ENCODE results near the gene CPPED1.

GRCh38 chr16:12613131-12613991 lies 190.3 kb downstream of the CPPED1 start:
- TF ChIP-seq CTCF (IDR thresholded peaks at IDR 0.05 in 2 of 3, conservative IDR thresholded peaks at IDR 0.05 in 1 of 3; ENCODE audit: borderline replicate concordance in 1 of 3, insufficient read depth in 1 of 3, low read depth in 2 of 3, low read length in 2 of 3) = no peak
- peak; percentile 55; the same call in 1 of the 2 replicates for TF ChIP-seq ATF3 (IDR thresholded peaks at IDR 0.05)
- TF ChIP-seq SIN3A (IDR thresholded peaks at IDR 0.05; ENCODE audit: low read depth) = peak; percentile 68
- peak; percentile 48; the same call in 1 of the 2 replicates for TF ChIP-seq POLR2AphosphoS5 (IDR thresholded peaks at IDR 0.05; ENCODE audit: low read depth, low read length)
- no peak for TF ChIP-seq POLR2A (IDR thresholded peaks at IDR 0.05; ENCODE audit: borderline replicate concordance, extremely low read depth, insufficient read depth, insufficient read length)
- peak; percentile 13 for TF ChIP-seq YY1 (IDR thresholded peaks at IDR 0.05; ENCODE audit: extremely low read depth, insufficient replicate concordance, low read depth, low read length)
- no peak for TF ChIP-seq ZFX (IDR thresholded peaks at IDR 0.05)
- peak; percentile 37; the same call in 1 of the 2 replicates for TF ChIP-seq MAX (IDR thresholded peaks at IDR 0.05)
- no peak for TF ChIP-seq ZNF274 (IDR thresholded peaks at IDR 0.05; ENCODE audit: low read depth, low read length)
- TF ChIP-seq EZH2 (IDR thresholded peaks at IDR 0.05) = no peak
